Transverse colon (tissue), 4 donors: Measurements from ENCODE around the gene AKAP13. TPM values are rescaled to one million over a fixed set of nuclear protein-coding genes. Genes with fewer than 3 reads are reported as not detected.

Experiments
- DNase-seq: peaks from one replicate; pipeline ENCODE4 v3.0.0-alpha.2; 2019
- H3K27ac ChIP-seq, 4 donors: fragments of 200-600 bp; sonication (generic); 2 replicates each; pipeline ENCODE4 v1.5.1; 2016 to 2018; ENCODE audit warnings: inconsistent platforms in 4 of 4
- H3K27me3 ChIP-seq: fragments of 200-600 bp; sonication (generic); 2 replicates; pipeline ENCODE4 v1.5.1; 2017; ENCODE audit warnings: inconsistent platforms
- H3K36me3 ChIP-seq, 4 donors: fragments of 200-600 bp; sonication (generic); 2 replicates each; pipeline ENCODE4 v1.5.1; 2017 to 2019; ENCODE audit warnings: inconsistent platforms in 4 of 4
- H3K4me1 ChIP-seq, 4 donors: fragments of 200-600 bp; sonication (generic); 2 replicates each; pipeline ENCODE4 v1.5.1; 2017 to 2020; ENCODE audit warnings: inconsistent platforms in 4 of 4
- H3K4me3 ChIP-seq, 4 donors: fragments of 200-600 bp; sonication (generic); 1 replicate in 1 of 4; 2 replicates in 3 of 4; pipeline versions ENCODE4 v1.5.1 to v1.6.1; 2017 to 2019; ENCODE audit warnings: inconsistent platforms in 4 of 4
- H3K9me3 ChIP-seq, 2 donors: fragments of 200-600 bp; sonication (generic); 2 replicates each; pipeline ENCODE4 v1.5.1; 2017 to 2019; ENCODE audit warnings: inconsistent platforms in 2 of 2
- CTCF ChIP-seq, 5 experiments: fragments of 200-600 bp in 3 of 5; fragments of 450-650 bp in 2 of 5; sonication (generic) in 3 of 5; IDR thresholded peaks; 1 replicate in 2 of 5; 2 replicates in 3 of 5; pipeline ENCODE4 v1.5.1; 2016 to 2017; ENCODE audit warnings: antibody characterized with exemption in 5 of 5, inconsistent platforms in 3 of 5, mild to moderate bottlenecking in 2 of 5, moderate library complexity in 1 of 5
- EP300 ChIP-seq: sonication (generic); formaldehyde crosslinking; IDR thresholded peaks from one replicate; pipeline ENCODE4 v1.6.1; 2017; ENCODE audit warnings: antibody characterized with exemption, low read depth
- POLR2A ChIP-seq: fragments of 450-650 bp; IDR thresholded peaks from one replicate; pipeline ENCODE4 v1.6.1; 2016; ENCODE audit warnings: antibody characterized with exemption, mild to moderate bottlenecking, moderate library complexity
- POLR2AphosphoS5 ChIP-seq, 3 donors: sonication (generic); formaldehyde crosslinking; IDR thresholded peaks; one replicate each; pipeline ENCODE4 v1.6.1; 2016; ENCODE audit warnings: antibody characterized with exemption in 3 of 3
- WGBS, 2 donors: methylation state at CpG; one replicate each; pipeline ENCODE4 v1.1.5; 2018; ENCODE audit warnings: low coverage in 1 of 2; 5-methylcytosine and 5-hydroxymethylcytosine counted together
- in situ Hi-C, 4 donors: fragments of 200-750 bp; cut with MboI; loops; one replicate each; pipeline versions ENCODE4 v1.15.0 to v1.15.1; 2017; ENCODE audit warnings: low sequenced_read_pairs in 3 of 4, low pct_ligation_motif_present in 1 of 4, low pct_unique_long_range_greater_than_20kb in 1 of 4
- intact Hi-C: fragments of 100-400 bp; cut with DNase I; formaldehyde crosslinking; loops from one replicate; pipeline ENCODE4 v1.15.1; 2023; ENCODE audit warnings: low total_unique reads
- total RNA-seq, 4 donors: library from RNA; depleted of rRNA; stranded (reverse); fragments of >200 nt; gene quantifications; one replicate each; pipeline ENCODE4 v1.1.0, GENCODE V29; 2016

AKAP13 gene
- total RNA-seq: 100 to 1,000 TPM; 206 to 291 (median 214) TPM

- in situ Hi-C loops (no loop called here), intact Hi-C loops (no loop called here)
- H3K27me3 ChIP-seq: no peaks in the 10 kb centered on the region
- H3K4me1 ChIP-seq: peaks cover 10 to 33% (median 22%) of the 10 kb centered on the region in 4 donors
- peak; percentile 97 for DNase-seq
- no peak for TF ChIP-seq EP300
- peak; percentile 95 for TF ChIP-seq POLR2A
- peak; percentile 98 to 99 (median 99) for TF ChIP-seq POLR2AphosphoS5 (IDR thresholded peaks at IDR 0.05)
- H3K27ac ChIP-seq: peak within 1 kb of the TSS; percentile 93 to 99 (median 98)
- no peaks in the 10 kb centered on the region for H3K36me3 ChIP-seq
- H3K4me3 ChIP-seq: peak within 1 kb of the TSS; percentile 51 to 95 (median 81)
- WGBS, 2 donors: 1% methylated on average over 23 of the region's 54 CpGs; no CpG with 5 or more reads in 1 of the 2 donors
- H3K9me3 ChIP-seq: no peaks in the 10 kb centered on the region
These were observed at the start of gene AKAP13 for GRCh38 chr15:85380217-85380811. Gene AKAP13 (plus strand): TSS chr15:85380603. CDS start chr15:85485721, 105,118 bp downstream.

GRCh38 chr15:85330901-85331588, 49.4 kb upstream of the AKAP13 start:
- Histone ChIP-seq H3K9me3 (no peaks in the 10 kb centered on the region), H3K4me1 (peaks cover 10 to 32% (median 22%) of the 10 kb centered on the region in 4 donors), H3K27me3 (no peaks in the 10 kb centered on the region), H3K27ac (peak overlapping the region; percentile 83 to 88 (median 86)), H3K36me3 (no peaks in the 10 kb centered on the region), H3K4me3 (no peak overlapping the region)
- TF ChIP-seq EP300 (peak; percentile 93), POLR2A (peak; percentile 16), POLR2AphosphoS5 (IDR thresholded peaks at IDR 0.05) (peak; percentile 65 to 89 (median 85)), CTCF (IDR thresholded peaks at IDR 0.05) (peak; percentile 75 to 90 (median 82))
- intact Hi-C loops (no loop called here), in situ Hi-C loops (loop anchor here in 2 of 4 donors (10.0 to 25.0 kb wide), 2 partner anchors 84 to 156 kb away; no protein-coding TSS in a partner anchor)
- DNase-seq: peak; percentile 95
- WGBS, 2 donors: 19% methylated on average over 13 of the region's 14 CpGs; no CpG with 5 or more reads in 1 of the 2 donors

- intact Hi-C loops: no loop called here
- 82 to 87% methylated on average over 4 to 8 of the region's 8 CpGs for WGBS, 2 donors
- in situ Hi-C loops: loop anchor here in 2 of 4 donors (10.0 to 25.0 kb wide), 2 partner anchors 83 to 156 kb away; no protein-coding TSS in a partner anchor
These were observed 48.6 kb upstream of the AKAP13 start for GRCh38 chr15:85331655-85332285.

More at GRCh38 chr15:85331655-85332285, 48.6 kb upstream of the AKAP13 start:
- Histone ChIP-seq H3K36me3 (no peaks in the 10 kb centered on the region), H3K4me3 (no peak overlapping the region), H3K4me1 (peaks cover 10 to 37% (median 22%) of the 10 kb centered on the region in 4 donors), H3K27me3 (no peaks in the 10 kb centered on the region), H3K27ac (peak overlapping the region; percentile 83 to 88 (median 86)), H3K9me3 (no peaks in the 10 kb centered on the region)
- no peak for DNase-seq
- TF ChIP-seq EP300 (no peak), POLR2AphosphoS5 (IDR thresholded peaks at IDR 0.05) (no peak), POLR2A (no peak), CTCF (IDR thresholded peaks at IDR 0.05) (no peak)
